ENCODE data around the gene CMPK2. TPM values are rescaled to one million over a fixed set of nuclear protein-coding genes. Genes with fewer than 3 reads are reported as not detected.

CMPK2 gene
- total and polyA plus RNA-seq, 10 of the 15 experiments (the other 5 are each of a cell fraction or from before 2014, with no cell fraction given): 0.50 to 5.6 (median 3.2) TPM

DNA sequence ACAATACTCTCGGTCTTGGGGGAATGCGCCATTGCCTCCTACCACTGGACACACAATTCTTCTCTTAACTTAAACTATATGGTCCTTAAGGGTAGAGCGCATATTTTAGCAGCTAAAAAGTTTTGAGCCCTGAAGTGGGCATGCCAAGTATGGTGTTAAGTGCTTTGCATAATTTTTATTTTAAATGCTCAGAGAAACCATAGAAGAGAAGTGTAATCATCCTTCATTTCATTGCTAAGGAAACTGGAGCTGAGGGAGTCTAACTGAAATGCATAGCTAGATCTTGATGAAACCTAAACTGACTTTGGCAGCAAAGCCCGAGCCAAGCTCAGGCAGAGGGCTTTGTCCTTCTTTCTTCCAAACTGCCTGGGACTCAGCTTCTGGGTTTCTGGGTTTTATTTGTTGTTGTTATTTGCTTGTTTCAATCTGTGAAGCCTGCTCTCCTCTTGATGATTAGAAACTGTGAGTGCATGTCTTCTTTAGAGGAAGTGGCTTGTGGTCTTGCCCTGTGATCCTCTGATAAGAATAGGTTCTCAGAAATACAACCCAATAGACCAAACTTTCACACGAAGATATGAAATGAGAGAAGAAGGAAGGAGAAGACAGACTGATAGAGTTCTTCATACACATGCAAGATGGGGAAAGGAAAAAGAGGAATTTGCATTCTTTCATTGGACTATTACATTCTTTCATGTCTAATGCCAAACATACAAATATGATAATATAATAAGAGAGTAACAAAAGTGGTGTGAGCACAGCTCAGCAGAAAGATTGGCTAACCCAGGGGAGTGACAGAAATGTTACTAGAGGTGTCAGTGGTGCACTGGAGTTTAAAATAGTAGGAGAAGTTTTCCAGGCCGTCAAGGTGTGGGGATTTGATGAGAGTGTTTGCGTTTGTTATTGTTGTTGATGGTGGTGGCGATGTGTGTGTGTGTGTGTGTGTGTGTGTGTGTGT, 44.0 kb upstream of the CMPK2 start (continued):
- TF ChIP-seq, protein P1, sequence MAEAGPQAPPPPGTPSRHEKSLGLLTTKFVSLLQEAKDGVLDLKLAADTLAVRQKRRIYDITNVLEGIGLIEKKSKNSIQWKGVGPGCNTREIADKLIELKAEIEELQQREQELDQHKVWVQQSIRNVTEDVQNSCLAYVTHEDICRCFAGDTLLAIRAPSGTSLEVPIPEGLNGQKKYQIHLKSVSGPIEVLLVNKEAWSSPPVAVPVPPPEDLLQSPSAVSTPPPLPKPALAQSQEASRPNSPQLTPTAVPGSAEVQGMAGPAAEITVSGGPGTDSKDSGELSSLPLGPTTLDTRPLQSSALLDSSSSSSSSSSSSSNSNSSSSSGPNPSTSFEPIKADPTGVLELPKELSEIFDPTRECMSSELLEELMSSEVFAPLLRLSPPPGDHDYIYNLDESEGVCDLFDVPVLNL (IDR thresholded peaks at IDR 0.05; ENCODE audit: low read depth, low read length): no peak
- TF ChIP-seq ATF7 (IDR thresholded peaks at IDR 0.05; ENCODE audit: low read depth): peak; percentile 80
- peak; percentile 79; the same call in 1 of the 2 replicates for TF ChIP-seq DPF2 (IDR thresholded peaks at IDR 0.05)
- no peak for TF ChIP-seq EZH2 (IDR thresholded peaks at IDR 0.05; ENCODE audit: borderline replicate concordance, control insufficient read depth, low read depth, low read length)
- no peak for TF ChIP-seq HDAC6 (IDR thresholded peaks at IDR 0.05; ENCODE audit: unreplicated experiment)
- TF ChIP-seq, protein P2, sequence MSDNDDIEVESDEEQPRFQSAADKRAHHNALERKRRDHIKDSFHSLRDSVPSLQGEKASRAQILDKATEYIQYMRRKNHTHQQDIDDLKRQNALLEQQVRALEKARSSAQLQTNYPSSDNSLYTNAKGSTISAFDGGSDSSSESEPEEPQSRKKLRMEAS (IDR thresholded peaks at IDR 0.05; ENCODE audit: low read depth, low read length): peak; percentile 41; the same call in 1 of the 2 replicates
- no peak for TF ChIP-seq NFYB (IDR thresholded peaks at IDR 0.05; ENCODE audit: insufficient read depth, low read depth, low read length)
- no peak for TF ChIP-seq JUND (IDR thresholded peaks at IDR 0.05; ENCODE audit: low read depth, low read length)
- TF ChIP-seq EED (IDR thresholded peaks at IDR 0.05; ENCODE audit: low read depth): 0 out of 2 replicates have a peak, but pooled peaks have one; percentile 26
- TF ChIP-seq CREM (IDR thresholded peaks at IDR 0.05; ENCODE audit: low read depth): peak; percentile 21; the same call in 1 of the 2 replicates
- TF ChIP-seq, protein P3, sequence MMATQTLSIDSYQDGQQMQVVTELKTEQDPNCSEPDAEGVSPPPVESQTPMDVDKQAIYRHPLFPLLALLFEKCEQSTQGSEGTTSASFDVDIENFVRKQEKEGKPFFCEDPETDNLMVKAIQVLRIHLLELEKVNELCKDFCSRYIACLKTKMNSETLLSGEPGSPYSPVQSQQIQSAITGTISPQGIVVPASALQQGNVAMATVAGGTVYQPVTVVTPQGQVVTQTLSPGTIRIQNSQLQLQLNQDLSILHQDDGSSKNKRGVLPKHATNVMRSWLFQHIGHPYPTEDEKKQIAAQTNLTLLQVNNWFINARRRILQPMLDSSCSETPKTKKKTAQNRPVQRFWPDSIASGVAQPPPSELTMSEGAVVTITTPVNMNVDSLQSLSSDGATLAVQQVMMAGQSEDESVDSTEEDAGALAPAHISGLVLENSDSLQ (IDR thresholded peaks at IDR 0.05): peak; percentile 49
- no peak for TF ChIP-seq SIX5 (IDR thresholded peaks at IDR 0.05; ENCODE audit: low read depth, low read length, severe bottlenecking)
- no peak for TF ChIP-seq ZNF207 (IDR thresholded peaks at IDR 0.05; ENCODE audit: borderline replicate concordance)
- TF ChIP-seq, protein P4, sequence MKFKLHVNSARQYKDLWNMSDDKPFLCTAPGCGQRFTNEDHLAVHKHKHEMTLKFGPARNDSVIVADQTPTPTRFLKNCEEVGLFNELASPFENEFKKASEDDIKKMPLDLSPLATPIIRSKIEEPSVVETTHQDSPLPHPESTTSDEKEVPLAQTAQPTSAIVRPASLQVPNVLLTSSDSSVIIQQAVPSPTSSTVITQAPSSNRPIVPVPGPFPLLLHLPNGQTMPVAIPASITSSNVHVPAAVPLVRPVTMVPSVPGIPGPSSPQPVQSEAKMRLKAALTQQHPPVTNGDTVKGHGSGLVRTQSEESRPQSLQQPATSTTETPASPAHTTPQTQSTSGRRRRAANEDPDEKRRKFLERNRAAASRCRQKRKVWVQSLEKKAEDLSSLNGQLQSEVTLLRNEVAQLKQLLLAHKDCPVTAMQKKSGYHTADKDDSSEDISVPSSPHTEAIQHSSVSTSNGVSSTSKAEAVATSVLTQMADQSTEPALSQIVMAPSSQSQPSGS (IDR thresholded peaks at IDR 0.05; ENCODE audit: low read length): peak; percentile 83
- peak; percentile 83 for TF ChIP-seq MEF2A (IDR thresholded peaks at IDR 0.05; ENCODE audit: insufficient read depth, low read depth, low read length)
- TF ChIP-seq, protein P5, sequence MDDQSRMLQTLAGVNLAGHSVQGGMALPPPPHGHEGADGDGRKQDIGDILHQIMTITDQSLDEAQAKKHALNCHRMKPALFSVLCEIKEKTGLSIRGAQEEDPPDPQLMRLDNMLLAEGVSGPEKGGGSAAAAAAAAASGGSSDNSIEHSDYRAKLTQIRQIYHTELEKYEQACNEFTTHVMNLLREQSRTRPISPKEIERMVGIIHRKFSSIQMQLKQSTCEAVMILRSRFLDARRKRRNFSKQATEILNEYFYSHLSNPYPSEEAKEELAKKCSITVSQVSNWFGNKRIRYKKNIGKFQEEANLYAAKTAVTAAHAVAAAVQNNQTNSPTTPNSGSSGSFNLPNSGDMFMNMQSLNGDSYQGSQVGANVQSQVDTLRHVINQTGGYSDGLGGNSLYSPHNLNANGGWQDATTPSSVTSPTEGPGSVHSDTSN (IDR thresholded peaks at IDR 0.05; ENCODE audit: insufficient replicate concordance, low read depth, low read length): no peak
- TF ChIP-seq, protein P6, sequence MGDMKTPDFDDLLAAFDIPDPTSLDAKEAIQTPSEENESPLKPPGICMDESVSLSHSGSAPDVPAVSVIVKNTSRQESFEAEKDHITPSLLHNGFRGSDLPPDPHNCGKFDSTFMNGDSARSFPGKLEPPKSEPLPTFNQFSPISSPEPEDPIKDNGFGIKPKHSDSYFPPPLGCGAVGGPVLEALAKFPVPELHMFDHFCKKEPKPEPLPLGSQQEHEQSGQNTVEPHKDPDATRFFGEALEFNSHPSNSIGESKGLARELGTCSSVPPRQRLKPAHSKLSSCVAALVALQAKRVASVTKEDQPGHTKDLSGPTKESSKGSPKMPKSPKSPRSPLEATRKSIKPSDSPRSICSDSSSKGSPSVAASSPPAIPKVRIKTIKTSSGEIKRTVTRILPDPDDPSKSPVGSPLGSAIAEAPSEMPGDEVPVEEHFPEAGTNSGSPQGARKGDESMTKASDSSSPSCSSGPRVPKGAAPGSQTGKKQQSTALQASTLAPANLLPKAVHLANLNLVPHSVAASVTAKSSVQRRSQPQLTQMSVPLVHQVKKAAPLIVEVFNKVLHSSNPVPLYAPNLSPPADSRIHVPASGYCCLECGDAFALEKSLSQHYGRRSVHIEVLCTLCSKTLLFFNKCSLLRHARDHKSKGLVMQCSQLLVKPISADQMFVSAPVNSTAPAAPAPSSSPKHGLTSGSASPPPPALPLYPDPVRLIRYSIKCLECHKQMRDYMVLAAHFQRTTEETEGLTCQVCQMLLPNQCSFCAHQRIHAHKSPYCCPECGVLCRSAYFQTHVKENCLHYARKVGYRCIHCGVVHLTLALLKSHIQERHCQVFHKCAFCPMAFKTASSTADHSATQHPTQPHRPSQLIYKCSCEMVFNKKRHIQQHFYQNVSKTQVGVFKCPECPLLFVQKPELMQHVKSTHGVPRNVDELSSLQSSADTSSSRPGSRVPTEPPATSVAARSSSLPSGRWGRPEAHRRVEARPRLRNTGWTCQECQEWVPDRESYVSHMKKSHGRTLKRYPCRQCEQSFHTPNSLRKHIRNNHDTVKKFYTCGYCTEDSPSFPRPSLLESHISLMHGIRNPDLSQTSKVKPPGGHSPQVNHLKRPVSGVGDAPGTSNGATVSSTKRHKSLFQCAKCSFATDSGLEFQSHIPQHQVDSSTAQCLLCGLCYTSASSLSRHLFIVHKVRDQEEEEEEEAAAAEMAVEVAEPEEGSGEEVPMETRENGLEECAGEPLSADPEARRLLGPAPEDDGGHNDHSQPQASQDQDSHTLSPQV (IDR thresholded peaks at IDR 0.05): peak; percentile 15; the same call in 1 of the 2 replicates
- no peak for TF ChIP-seq CEBPB (IDR thresholded peaks at IDR 0.05; ENCODE audit: borderline replicate concordance in 1 of 2, low read depth in 2 of 2, low read length in 2 of 2)

All from GM12878 (cell line).